Stimulated activated CD8-positive, alpha-beta memory T cell treated with anti-CD3 and anti-CD28 coated beads, Interleukin-12 subunit alpha, Interleukin-12 subunit beta, amount 100 ng/mL, for 24 hours (primary cell): ENCODE measurements around the gene KCNQ2.
"Not testable (repeated sequence)": the region's sequence is repeated elsewhere in the genome, so short reads cannot be mapped to it uniquely, and the experiment has no call there.

Experiments
- DNase-seq: peaks from one replicate; pipeline ENCODE4 v3.0.0-alpha.2; 2020; ENCODE audit errors: extremely low read depth

Gene KCNQ2

DNA sequence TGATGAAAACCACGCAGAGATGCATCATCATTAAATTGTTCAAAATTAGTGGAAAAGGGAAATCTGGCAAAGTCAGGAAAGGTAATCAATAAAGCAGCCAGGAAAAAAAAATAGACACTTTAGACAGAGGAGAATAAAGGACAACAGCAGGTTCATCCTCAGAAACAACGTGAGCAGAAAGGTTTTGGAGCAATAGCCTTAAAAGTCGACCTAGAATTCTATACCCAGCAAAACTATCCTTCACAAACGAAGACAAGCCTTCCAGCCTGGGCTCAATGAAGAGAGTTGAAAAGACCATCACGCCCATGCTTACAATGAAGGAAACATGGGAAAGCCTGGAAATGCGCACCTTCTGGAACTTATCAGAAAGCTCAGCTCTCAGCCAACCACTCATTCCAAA, 86.6 kb downstream of the KCNQ2 start:
- DNase-seq: no peak

DNA sequence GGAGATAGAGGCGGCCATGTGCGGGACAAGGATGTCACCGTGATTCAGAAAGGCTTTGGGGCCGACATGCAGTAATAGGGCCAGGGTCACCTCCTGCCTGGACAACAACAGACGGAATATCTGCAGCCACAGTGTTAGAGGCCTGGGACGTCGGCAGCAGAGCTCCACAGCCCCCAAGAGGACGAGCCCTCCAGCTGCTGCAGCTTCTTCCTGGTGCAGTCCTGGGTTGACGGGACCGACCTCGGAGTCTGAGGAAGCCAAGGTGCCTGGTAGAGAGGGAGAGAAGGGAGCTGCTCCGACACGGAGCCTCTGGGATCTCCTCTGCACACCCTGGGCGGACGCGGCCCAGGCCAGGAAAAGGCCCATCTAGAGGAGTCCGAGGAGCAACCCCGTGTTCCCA, 88.1 kb downstream of the KCNQ2 start:
- DNase-seq: no peak

DNA sequence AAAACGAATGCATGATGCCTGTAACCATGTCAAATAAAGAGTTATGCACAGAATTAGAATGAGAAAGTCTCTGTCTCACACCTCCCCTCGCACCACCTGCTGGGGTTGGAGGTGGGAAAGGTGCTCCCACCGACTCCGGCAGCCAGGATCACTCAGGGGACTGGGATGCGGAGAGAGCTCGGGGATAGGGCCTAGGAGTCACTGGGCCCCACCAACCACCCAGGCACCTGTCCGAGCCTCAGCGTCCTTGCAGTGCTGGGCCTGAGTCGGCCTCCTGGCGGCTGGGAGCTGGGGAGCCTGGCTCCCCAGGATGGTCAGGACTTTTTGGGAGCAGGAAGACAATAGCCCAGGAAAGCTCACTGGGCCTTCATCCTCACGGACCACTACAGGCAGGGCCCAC, 88.9 kb downstream of the KCNQ2 start:
- DNase-seq: no peak

DNA sequence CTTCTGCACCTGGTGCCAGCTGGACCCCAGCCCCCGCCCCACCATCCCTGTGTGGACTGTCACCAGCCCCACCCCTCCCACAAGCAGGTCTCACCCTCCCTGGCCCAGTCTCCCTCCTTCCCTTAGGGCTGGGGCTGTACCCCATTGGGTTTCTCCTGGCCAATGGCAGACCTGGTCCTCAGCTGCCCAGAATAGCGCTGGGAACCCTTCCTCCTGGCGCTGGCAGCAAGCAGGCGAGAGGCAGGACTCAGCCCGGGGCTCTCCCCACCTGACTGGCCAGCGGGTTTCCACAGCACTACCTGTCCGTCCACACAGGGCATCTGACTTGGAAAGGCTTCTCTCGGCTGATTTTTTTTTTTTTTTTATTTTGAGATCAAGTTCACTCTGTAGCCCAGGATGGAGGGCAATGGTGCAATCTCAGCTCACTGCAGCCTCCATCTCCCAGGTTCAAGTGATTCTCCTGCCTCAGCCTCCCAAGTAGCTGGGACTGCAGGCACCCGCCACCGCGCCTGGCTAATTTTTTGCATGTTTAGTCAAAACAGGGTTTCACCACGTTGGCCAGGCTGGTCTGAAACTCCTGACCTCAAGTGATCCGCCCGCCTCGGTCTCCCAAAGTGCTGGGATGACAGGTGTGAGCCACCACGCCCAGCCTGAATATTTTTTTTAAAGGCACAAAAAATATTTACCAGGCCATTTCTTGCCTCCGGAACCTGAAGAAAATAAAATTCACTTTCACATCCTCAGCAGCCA, 89.7 kb downstream of the KCNQ2 start:
- DNase-seq: no peak

DNA sequence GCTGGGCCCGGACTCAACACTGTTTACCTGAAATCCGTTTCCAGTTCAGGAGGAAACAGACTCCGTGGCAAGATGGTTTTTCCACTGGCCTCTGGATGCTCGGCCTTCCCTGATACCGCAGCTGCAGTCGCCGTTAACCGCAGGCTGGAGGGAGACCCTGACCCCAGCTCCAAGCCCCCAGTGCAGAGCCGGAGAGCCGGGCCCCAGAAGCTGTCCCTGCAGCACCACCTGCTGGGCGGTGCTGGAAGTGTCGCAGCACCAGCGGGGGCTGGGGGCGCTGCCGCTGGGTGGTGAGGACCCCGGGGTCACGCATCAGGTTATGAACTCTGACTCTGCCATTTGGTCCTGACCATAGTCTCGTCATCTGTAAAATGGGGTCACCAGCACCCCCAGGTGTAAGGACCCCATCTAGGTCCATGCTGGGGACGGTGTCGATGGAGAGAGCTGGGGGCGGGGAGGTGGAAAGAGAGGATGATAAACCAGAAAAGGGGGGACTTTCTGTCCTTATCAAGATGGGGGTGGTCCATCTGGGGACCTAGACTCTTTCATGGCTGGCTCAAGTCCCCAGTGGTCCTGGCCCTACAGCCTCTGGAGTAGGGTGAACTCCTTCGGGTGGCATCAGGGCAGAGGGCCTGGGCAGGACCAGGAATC, 90.5 kb downstream of the KCNQ2 start:
- no peak for DNase-seq

DNA sequence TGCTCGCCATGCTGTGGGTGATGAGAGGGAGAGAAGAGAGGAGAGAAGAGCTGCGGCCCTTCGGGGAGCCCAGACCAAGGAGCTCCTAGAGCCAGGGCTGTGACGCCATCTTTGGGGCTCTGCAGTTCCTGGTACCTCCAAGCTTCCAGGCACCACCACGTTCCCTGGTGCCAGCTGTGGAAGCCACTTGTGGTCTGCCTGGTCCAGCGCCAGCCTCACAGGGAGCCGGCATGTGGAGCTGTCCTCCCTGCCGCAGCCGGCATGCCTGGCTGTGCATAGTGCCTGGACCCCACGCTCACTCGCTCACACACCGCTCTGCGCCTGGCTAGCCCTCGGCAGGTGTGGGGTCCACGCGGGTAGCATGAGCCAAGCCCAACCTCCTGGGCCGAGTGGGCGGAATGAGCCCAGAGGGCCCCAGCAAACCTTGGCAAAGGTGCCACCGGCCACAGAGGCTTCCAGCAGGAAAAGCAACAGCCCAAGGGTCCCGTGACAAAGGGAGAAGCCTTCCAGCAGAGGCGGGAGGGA, 92.0 kb downstream of the KCNQ2 start:
- no peak for DNase-seq

DNA sequence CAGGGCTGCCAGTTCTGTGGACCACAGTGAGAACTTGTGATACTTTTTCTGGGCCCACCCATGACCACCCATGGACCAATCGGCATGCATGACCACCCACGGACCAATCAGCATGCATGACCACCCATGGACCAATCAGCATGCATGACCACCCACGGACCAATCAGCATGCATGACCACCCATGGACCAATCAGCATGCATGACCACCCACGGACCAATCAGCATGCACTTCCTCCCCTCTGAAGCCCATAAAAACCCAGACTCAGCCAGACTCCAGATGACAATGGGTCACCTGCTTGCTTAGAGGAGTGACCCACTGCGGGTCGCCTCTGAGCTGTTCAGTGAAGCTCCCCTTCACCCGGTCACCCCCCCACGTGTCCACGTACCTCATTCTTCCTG, 92.6 kb downstream of the KCNQ2 start:
- DNase-seq: not testable (repeated sequence)

DNA sequence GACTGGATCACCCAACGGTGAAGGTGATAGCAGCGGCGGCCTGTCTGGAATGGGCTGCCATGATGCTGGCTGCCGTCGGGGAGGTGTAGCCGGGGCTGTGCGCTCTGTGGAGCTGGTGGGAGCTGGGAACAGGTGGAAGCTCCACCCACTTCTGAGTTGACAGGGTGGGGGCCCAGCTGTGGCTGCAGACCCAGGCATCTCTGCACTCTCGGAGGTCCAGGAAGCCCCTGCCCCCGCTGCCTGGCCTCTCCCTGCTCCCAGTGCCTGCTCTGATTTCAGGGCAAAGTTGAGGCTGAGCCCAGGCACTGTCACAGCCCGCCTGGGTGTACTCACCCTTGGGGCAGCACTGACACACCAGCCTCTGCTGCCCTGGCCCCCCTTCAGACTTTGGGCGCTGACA, 93.2 kb downstream of the KCNQ2 start:
- DNase-seq: no peak

DNA sequence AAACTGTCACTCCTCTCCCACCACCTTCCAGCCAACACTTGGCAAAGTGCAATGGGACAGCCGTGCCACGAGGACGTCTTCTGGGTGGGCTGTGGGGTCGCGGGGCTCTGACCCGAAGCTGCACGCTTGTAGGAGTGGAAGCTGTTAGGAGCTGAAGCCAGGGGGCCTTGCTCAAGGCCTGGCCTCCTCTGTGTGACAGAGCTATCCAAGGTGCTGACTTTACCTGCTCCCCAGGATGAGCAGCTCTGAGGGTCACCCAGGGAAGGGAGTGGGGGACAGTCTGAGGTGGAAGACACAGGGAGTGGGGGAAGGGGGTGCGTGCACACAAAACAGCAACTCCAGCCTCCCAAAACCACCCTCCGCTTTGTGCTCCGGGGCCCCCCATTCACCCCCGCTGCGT, 93.8 kb downstream of the KCNQ2 start:
- DNase-seq: no peak

DNA sequence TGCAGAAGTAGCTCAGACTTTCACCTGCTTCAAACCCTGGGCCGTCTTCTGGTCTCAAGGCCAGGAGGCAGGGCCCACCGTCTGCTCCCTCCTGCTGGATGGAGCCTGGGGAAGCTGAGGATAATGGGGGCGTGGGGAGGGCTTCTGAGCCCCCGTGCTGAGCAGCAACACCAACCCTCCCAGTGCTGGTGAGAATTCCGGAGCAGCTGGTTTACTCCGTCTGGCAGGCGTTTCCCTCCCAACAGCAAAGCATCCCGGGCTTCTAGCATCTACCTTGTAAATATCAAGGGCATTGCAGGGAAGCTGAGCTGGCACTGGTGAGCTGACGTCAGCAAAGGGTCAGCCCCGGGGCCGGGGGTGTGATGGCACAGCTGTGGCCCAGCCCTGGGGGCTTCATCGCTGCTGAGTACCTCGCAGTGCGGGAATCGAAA, 94.5 kb downstream of the KCNQ2 start:
- no peak for DNase-seq

DNA sequence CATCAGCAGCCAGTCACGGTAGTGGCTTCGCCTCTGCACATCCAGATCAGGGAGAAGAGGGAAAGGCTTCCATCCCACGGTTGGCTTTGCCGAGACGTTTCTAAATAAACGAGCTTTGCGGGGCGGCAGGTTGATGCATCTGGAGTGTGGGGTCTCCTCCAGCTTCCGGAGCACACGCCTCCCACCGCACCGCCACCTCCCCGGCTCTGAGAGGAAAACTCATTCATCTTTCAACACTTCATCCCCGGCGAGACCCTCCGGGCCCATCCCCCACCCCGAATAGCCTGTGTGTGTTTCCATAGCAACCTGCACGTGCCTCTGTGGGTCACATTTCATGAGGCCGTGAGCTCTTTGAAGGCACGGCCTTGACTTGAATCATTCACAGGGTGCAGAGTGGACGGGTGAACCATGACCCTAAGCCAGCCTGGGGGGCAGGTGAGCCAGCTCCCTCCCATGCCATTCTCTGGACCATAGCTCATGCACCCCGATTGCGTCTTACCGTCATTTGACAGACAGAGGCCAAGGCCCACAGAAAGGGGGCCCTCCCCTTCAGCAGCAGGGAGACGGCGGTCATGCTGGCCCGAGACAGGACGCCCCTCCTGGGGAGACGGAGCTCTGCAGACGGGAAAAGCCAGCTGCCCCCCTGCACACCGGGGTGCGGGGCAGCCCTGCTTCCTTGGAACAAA, 95.1 kb downstream of the KCNQ2 start:
- DNase-seq: no peak

DNA sequence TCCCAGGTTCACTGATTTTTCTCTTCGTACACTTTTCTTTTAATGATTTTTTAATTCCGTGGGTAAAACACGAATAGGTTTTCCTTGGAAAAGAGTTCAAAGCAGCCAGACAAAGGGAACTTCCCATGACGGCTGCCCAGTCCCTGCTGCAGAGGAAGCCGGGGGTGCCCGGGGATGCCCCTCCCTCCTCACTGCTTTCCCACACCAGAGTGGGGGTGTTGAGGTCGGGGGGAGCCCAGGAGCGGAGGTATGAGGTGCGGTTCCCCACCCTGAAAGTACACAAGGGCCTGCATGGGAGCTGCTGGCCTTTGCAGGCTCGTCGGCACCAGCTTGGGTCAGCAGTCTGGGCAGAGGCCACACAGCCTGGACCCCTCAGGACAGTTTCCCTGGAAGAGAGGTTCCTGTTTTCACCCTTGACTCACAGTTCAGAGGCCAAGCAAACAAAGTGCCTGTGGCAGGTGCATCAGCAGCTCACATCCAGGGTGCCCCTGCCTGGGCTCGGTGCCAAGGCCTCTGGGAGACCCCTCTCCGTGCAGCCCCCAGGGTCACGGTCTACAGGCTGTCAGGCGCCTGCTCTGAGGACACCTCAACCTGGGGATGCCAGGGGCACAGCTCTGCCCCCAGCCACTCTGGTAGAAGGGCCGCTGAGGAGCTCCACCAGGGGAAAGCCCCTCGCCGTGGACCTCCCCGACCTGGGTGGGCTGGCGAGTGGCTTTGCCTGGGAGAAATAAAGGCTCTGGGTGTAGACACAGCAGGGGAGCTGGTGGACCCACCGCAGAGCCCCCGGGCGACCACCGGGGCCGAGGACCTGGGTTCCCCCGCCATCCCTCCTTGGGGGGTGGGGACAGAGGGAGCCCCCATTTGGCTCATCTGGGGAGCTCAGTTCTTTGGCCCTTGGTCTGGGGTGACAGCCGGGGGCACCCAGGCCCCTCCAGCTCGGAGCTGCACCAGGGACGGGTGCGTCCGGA, 95.9 kb downstream of the KCNQ2 start:
- no peak for DNase-seq

DNA sequence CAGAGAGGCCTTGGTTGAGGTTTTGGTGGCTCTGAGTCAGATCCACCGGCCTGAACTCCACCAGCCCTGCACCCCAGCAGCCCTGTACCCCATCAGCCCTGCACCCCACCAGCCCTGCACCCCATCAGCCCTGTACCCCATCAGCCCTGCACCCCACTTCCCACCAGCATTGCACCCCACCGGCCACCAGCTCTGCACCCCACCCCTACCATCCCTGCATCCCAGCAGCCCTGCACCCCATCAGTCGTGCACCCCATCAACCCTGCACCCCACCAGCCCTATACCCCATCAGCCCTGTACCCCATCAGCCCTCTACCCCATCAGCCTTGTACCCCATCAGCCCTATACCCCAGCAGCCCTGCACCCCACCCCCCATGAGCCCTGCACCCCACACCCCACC, 97.0 kb downstream of the KCNQ2 start:
- DNase-seq: no peak

DNA sequence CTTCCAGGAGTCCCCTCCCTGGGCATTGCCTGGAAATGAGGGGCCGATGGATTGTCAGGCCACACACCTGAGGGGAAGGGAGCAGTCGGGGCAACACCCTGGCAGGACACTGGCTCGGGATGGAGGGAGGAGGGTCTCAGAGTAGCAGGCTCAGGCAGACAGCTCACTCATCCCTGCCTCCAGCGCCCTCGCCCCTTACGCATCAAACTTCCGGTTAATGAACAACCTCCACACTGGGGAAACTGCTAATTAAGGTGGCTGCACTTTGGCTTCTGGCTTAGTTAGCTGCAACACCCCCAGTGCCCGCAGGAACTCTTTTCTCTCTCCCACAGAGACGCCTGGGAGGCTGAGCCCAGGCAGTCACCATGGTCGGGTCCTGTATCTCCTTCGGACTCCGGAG, 98.0 kb downstream of the KCNQ2 start:
- DNase-seq: no peak

DNA sequence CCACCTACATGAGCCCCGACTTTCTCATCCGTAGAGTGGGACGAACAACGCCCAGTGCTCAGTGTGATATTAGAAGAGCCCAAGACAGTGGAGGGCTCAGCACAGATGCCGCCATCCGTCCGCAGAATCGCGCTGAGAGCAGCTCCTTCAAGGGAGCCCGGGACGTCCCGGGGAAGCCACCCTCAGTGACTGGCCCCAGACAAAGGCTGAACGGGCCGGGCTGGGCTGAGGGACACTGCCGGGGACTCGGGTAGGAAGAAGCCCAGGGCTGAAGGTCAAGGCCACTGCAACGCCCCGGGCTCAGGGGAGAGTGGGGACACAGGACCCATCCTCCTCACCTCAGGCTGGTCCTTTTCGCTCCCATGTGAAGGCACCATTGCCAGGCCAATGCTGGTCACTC, 98.5 kb downstream of the KCNQ2 start:
- no peak for DNase-seq

DNA sequence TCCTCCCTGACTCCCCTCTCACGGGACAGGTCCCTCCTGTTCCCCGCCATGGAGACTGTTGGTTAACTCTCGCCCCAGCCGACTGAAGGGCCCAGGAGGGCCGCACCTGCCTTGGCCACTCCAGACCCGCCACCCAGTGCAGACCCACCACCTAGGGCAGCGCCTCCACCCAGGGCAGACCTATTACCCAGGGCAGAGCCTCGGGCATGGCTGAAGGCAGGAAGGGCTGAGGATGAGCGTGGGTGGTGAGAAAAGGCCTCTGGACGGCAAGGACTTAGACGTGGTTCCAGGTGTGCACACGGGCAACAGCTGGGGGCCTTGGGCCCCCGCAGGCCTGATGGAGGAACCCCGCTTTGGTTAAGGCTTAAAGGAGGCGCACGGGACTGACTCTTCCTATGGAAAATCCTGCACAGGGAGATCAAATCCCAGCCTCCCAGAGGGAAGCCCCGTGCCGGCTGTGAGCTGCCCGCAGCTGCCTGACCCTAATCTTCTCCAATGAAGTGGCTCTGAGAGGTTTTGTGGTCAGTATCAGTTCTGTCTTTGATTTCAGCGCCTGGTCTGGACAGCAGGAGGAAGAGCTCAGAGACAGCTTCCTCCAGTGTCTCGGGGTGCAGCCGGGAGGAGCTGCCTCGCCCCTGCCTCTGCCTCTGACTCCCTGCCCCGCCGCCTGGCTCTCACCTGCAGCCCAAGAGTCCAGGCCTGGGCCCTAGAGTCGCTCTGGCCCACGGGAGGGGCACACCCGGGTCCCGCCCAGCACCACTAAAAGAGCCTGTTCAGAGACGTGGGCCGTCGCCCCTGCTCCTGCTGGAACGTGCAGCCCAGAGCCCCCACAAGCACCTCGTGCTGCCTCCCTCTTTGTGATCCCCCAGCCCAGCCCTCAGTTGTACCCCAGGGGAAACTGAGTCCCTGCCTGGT, 99.2 kb downstream of the KCNQ2 start:
- DNase-seq: no peak

DNA sequence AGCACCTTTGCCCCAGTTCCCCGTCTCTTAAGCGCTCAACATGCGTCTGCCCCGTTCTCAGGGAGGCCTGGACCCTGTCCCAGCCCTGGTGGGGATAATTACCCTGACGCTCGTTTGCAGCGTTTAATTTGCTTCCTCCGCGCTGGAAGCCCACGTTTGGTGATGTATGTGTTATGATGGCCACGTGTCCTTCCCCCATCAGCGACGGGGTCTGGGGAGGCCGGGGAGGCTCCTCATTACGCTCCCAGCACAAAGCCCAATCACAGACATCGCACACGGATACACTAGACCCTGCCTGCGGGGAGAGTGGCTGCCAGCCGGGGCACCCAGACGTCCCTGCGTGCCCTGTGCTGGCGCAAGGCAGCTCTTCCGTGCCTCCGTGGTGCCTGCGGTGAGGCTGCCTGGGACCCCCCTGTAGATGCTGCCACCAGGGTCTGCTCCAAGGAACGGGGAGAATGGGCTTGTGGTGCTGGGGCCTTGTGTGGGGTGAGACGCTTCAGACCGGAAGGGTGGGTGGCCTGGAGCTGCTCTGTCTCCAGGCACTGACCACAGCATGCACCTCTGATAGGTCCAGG, 101.1 kb downstream of the KCNQ2 start:
- no peak for DNase-seq

DNA sequence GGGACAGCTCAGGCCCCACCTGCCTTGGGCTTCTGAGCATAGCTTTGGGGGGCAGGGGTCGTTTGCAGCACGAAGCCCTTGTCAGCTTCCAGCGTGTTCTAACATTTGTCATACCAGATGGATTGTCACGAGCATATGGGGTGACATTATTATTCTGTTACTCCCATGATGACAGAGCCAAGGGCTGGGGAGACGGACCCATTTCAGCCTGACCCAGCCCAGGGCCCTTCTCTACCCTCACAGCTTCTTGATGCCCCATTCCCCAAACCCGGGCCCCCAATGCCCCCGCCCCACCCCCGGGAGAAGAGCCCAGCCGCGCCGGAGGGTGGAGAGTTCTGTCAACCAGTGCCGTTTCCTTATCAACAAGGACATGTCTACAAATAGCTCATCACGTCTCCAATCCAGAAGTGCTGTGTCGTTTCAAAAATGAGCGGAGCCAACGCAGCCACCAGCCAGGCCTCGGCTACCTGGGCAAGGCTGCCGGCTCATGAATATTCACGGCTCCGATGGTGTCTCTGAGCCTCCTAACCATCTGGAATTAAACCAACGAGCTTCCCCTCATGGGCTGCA, 101.8 kb downstream of the KCNQ2 start:
- no peak for DNase-seq

DNA sequence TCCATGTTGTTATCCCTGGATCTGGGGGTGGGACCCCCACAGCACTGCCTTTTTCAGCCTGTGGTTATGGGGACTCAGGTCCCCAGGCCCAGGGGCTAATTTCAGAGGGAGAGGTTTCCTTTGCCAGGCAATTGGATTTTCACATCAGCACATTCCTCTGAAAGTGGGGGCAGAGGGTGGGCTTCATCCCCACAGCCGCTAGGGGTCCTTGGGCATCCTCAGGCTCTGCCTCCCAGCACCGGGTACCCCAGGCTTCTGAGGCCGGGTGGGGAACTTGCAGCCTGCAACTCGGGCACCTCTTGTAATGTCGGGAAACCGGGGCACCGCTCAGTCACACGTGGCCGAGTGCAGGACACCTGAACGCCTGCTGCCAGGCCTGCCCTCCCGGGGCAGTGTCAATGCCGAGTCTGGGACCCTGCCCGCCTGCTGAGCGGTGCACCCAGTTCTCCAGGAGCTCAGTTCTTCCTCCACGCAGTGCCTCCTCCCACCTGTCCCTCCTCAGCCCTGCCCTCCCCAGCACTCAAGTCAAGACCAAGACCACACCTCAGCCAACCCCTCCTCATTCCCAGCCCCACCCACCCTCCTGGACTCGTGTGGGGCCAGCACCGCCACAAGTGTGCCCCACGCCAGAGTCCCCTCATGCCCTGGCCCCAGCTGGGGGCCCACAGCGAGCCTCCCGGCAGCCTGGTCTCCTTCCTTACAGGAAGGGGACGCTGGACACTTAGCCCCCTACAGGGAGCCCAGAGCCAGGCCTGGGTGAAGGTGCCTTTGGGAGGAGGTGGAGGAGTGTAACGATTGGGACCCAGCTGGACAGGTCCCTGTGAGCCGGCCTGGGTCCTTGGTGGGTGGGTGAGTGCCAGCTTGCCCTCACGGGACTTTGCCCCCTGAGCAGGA, 102.5 kb downstream of the KCNQ2 start:
- no peak for DNase-seq
